HCT116 (cell line): ENCODE measurements around the gene ACP2. TPM values are rescaled to one million over a fixed set of nuclear protein-coding genes. Genes with fewer than 3 reads are reported as not detected.

Experiments
- ATAC-seq: fragments of 200-7000 bp; cut with Tn5 transposase; 2 replicates; pipeline ENCODE4 v1.9.1; 2020; ENCODE audit warnings: mild to moderate bottlenecking, moderate library complexity
- BruUV-seq: library from RNA; stranded (reverse); fragments of 400-500 nt; replicated peaks from 2 replicates; lab custom pipeline; 2021; lab: Mats Ljungman, UMichigan
- CTCF ChIA-PET: fragments of 300-600 bp; sonication (Branson Sonifier 250); formaldehyde crosslinking; loops from one replicate; lab custom pipeline; 2021; ENCODE audit warnings: antibody characterized with exemption; lab: Charles Lee
- POLR2A ChIA-PET: fragments of 300-600, 350-600 bp; sonication (Branson Sonifier 250); formaldehyde crosslinking; loops from one replicate; lab custom pipeline; 2021; ENCODE audit warnings: antibody characterized with exemption; lab: Charles Lee
- RAD21 ChIA-PET, 2 experiments: fragments of 300-600 bp; sonication (Branson Sonifier 250); formaldehyde crosslinking; loops; one replicate each; lab custom pipeline; 2023; ENCODE audit warnings: low total read pairs in 2 of 2; ENCODE audit not compliant: uncharacterized antibody in 2 of 2, unreplicated experiment in 2 of 2, low non-redundant PET in 1 of 2; lab: Charles Lee
- DNase-seq: peaks from one replicate; pipeline ENCODE4 v3.0.0-alpha.2; 2010; ENCODE audit warnings: low read depth, low spot score
- H2AFZ ChIP-seq: fragments of 200-600 bp; shearing (Covaris generic), sonication (generic); 2 replicates; pipeline ENCODE4 v1.6.1; 2017; ENCODE audit warnings: low read depth, mixed run types, mixed read lengths, antibody characterized with exemption, low read length; ENCODE audit not compliant: poor library complexity, severe bottlenecking
- H3K27ac ChIP-seq: 2 replicates; pipeline ENCODE4 v1.5.1; 2012; ENCODE audit warnings: low read depth, low read length
- H3K27me3 ChIP-seq: fragments of 200-600 bp; sonication (generic); 2 replicates; pipeline ENCODE4 v1.6.1; 2016; ENCODE audit warnings: mixed run types, low read length, mixed read lengths; ENCODE audit not compliant: insufficient read depth
- H3K36me3 ChIP-seq, 2 experiments: fragments of 200-500 bp in 1 of 2; fragments of 200-600 bp in 1 of 2; sonication (Bioruptor generic) in 1 of 2; sonication (generic) in 1 of 2; 2 replicates each; pipeline versions ENCODE4 v1.5.1 to v1.6.1; 2014 to 2016; ENCODE audit warnings: low read length in 2 of 2, inconsistent platforms in 1 of 2, mixed read lengths in 1 of 2, mixed run types in 1 of 2; ENCODE audit not compliant: insufficient read depth in 2 of 2, control insufficient read depth in 1 of 2
- H3K4me1 ChIP-seq, 2 experiments: fragments of 200-600 bp in 1 of 2; sonication (generic) in 1 of 2; 2 replicates each; pipeline versions ENCODE4 v1.5.1 to v1.6.1; 2012 to 2017; ENCODE audit warnings: low read length in 2 of 2, inconsistent platforms in 1 of 2, mild to moderate bottlenecking in 1 of 2, mixed read lengths in 1 of 2, mixed run types in 1 of 2, moderate library complexity in 1 of 2; ENCODE audit not compliant: insufficient read depth in 2 of 2, control insufficient read depth in 1 of 2
- H3K4me2 ChIP-seq: fragments of 200-600 bp; sonication (generic); 2 replicates; pipeline ENCODE4 v1.6.1; 2017; ENCODE audit warnings: mixed run types, low read length, mixed read lengths
- H3K4me3 ChIP-seq, 2 experiments: fragments of 200-600 bp in 1 of 2; sonication (generic) in 1 of 2; replicated peaks in 1 of 2; 2 replicates each; pipeline ENCODE4 v1.5.1; 2011 to 2016; ENCODE audit warnings: low read length in 2 of 2, control low read depth in 1 of 2, low read depth in 1 of 2, mild to moderate bottlenecking in 1 of 2, mixed read lengths in 1 of 2, mixed run types in 1 of 2
- H3K79me2 ChIP-seq: fragments of 200-600 bp; sonication (generic); 2 replicates; pipeline ENCODE4 v1.6.1; 2017; ENCODE audit warnings: mild to moderate bottlenecking, mixed run types, low read length, moderate library complexity, mixed read lengths; ENCODE audit not compliant: insufficient read depth
- H3K9ac ChIP-seq: fragments of 200-600 bp; sonication (generic); 2 replicates; pipeline ENCODE4 v1.6.1; 2016; ENCODE audit warnings: low read length, mixed read lengths
- H3K9me2 ChIP-seq: fragments of 200-600 bp; sonication (generic), shearing (Covaris generic); 2 replicates; pipeline ENCODE4 v1.6.1; 2017; ENCODE audit warnings: mixed run types, mild to moderate bottlenecking, moderate library complexity; ENCODE audit not compliant: insufficient read depth
- H3K9me3 ChIP-seq, 2 experiments: fragments of 200-500 bp in 1 of 2; fragments of 200-600 bp in 1 of 2; sonication (Bioruptor generic) in 1 of 2; sonication (generic) in 1 of 2; 2 replicates each; pipeline ENCODE4 v1.6.1; 2014 to 2017; ENCODE audit warnings: low read length in 2 of 2, mixed read lengths in 2 of 2, inconsistent platforms in 1 of 2, low read depth in 1 of 2, mild to moderate bottlenecking in 1 of 2, mixed run types in 1 of 2, moderate library complexity in 1 of 2; ENCODE audit not compliant: control insufficient read depth in 1 of 2, insufficient read depth in 1 of 2
- H4K20me1 ChIP-seq: fragments of 200-600 bp; sonication (generic), shearing (Covaris generic); 2 replicates; pipeline ENCODE4 v1.6.1; 2017; ENCODE audit warnings: mixed run types, mild to moderate bottlenecking, moderate library complexity; ENCODE audit not compliant: insufficient read depth
- CBX3 ChIP-seq: IDR thresholded peaks from 2 replicates; pipeline ENCODE4 v1.6.1; 2012; ENCODE audit warnings: low read depth
- EGR1 ChIP-seq: IDR thresholded peaks from 2 replicates; pipeline ENCODE4 v1.6.1; 2012; ENCODE audit warnings: low read depth
- ELF1 ChIP-seq: IDR thresholded peaks from 2 replicates; pipeline ENCODE4 v1.6.1; 2012; ENCODE audit warnings: low read depth, borderline replicate concordance
- FOSL1 ChIP-seq: IDR thresholded peaks from 2 replicates; pipeline ENCODE4 v1.6.1; 2012; ENCODE audit warnings: low read depth
- POLR2AphosphoS5 ChIP-seq: IDR thresholded peaks from 2 replicates; pipeline ENCODE4 v1.6.1; 2011; ENCODE audit warnings: mild to moderate bottlenecking, low read depth, low read length, moderate library complexity
- SRF ChIP-seq: IDR thresholded peaks from 2 replicates; pipeline ENCODE4 v1.6.1; 2012; ENCODE audit warnings: low read depth
- TCF7L2 ChIP-seq: IDR thresholded peaks from 2 replicates; pipeline ENCODE4 v1.7.0; 2011; ENCODE audit warnings: borderline replicate concordance, inconsistent platforms; ENCODE audit not compliant: insufficient read depth, insufficient read length; ENCODE audit errors: extremely low read depth
- YY1 ChIP-seq: IDR thresholded peaks from 2 replicates; pipeline ENCODE4 v1.6.1; 2011; ENCODE audit warnings: low read length, low read depth, moderate library complexity, mild to moderate bottlenecking; ENCODE audit not compliant: insufficient replicate concordance; ENCODE audit errors: extremely low read depth
- ZBTB33 ChIP-seq: IDR thresholded peaks from 2 replicates; pipeline ENCODE4 v1.6.1; 2011; ENCODE audit warnings: mild to moderate bottlenecking, low read length, moderate library complexity; ENCODE audit not compliant: insufficient replicate concordance; ENCODE audit errors: extremely low read depth
- intact Hi-C: fragments of 100-400 bp; cut with micrococcal nuclease; formaldehyde crosslinking; loops from 2 replicates; pipeline ENCODE4 v1.10.0; 2022
- total RNA-seq: library from RNA; stranded (reverse); gene quantifications from one replicate; pipeline ENCODE4 v1.2.1, GENCODE V29; 2021; ENCODE audit not compliant: unreplicated experiment

The ACP2 gene
- total RNA-seq, 1 experiment from 2014 or later: 21.5 TPM

GRCh38 chr11:47212938-47213337 lies 35.7 kb downstream of the ACP2 start:
- CTCF ChIA-PET: no interaction called here
- Histone ChIP-seq H3K79me2 (peaks cover 26% of the 10 kb centered on the region), H4K20me1 (no peaks in the 10 kb centered on the region), H2AFZ (no peak overlapping the region), H3K36me3 (no peaks in the 10 kb centered on the region), H3K4me2 (0 out of 2 replicates have a peak overlapping the region, but pooled peaks have one; percentile 14), H3K9me2 (no peaks in the 10 kb centered on the region), H3K27ac (no peak overlapping the region; the same call in 1 of the 2 replicates), H3K27me3 (no peaks in the 10 kb centered on the region), H3K4me1 (peaks cover 19 to 46% of the 10 kb centered on the region in 2 experiments), H3K9ac (no peak overlapping the region), H3K4me3 (no peak overlapping the region), H3K9me3 (no peaks in the 10 kb centered on the region)
- POLR2A ChIA-PET: no interaction called here
- intact Hi-C loops: no loop called here
- ATAC-seq (no peak), DNase-seq (no peak)
- TF ChIP-seq CBX3 (no peak), FOSL1 (no peak), EGR1 (no peak), SRF (no peak), TCF7L2 (no peak), YY1 (no peak), POLR2AphosphoS5 (no peak), ZBTB33 (no peak), ELF1 (no peak)
- RAD21 ChIA-PET: no interaction called here
- BruUV-seq: no TSS peak
